ENCODE results near the gene ATP6V0B.

- TF ChIP-seq CTCF (conservative IDR thresholded peaks at IDR 0.05; ENCODE audit: low read depth in 2 of 2) = peak in 1 of 2 experiments; percentile 22; a peak in 2 of 4 replicates
- no peak for TF ChIP-seq EZH2phosphoT487 (IDR thresholded peaks at IDR 0.05; ENCODE audit: unreplicated experiment)
These were observed 15.8 kb downstream of the ATP6V0B start for GRCh38 chr1:43990271-43991199.
